Epidermal melanocyte (primary cell): ENCODE results near the gene SLC24A3.

ENCODE experiments used
- DNase-seq: peaks from one replicate; pipeline ENCODE4 v3.0.0; 2011; ENCODE audit warnings: low spot score; ENCODE audit not compliant: insufficient read length

The SLC24A3 gene

DNA sequence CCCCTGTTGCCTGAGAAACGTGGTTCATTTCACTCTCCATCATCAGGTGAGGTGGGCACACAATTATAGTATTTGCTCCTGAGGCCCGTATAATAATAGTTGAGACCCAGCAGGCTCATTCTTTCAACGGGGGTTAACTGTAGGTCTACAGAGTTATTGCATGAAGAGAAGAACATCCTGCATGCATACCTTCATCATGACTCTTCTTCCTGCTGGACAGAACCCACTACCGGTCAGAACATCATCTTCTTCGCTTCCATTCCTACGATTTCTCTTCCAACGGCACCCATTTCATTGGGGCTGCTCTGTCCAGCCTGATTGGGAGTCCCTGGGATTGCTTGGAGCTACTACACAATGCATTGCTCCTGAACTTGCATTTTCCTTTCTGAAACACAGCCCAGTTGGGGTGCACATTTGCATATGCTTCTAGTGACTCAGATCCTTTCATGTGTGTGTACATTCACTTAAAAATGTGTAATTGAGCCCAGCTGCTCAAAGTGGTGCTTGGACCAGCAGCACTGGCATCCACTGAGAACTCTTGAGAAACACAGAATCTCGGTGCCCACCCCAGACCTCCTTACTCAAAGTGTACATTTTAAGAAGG lies 57.4 kb downstream of the SLC24A3 start:
- no peak for DNase-seq

DNA sequence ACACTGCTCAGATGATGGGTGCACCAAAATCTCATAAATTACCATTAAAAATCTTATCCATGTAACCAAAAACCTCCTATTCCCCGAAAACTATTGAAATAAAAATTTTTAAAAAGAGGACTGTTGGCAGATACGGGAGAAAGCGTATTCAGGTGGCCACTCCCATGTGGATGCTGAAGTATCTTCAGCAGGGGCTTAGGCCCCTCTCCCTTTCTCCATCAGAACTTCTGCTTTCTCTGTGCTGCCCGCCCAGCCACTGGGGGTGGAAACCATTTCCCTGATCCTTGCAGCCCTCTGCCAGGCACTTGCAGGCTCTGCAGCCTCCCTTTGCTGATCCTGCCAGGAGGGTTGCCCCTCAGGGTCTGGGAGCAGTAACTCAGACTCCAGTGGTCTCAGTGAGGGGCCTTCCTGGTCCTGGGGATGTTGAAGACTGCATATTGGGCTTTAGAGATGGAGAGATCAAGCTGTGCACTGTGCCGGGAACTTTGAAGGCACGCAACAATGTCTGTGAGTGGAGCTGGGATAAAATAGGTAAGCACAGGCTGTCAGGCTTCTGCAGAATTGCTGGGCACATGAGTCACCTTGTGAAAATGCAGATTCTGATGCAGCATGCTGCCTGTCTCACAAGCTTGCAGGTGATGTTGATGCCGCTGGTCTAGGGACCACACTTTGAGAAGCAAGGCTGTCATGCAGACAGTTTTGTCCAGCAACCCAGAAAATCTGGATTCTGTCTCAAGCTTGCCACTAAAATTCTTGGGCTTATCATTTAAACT lies 59.6 kb downstream of the SLC24A3 start:
- no peak for DNase-seq

DNA sequence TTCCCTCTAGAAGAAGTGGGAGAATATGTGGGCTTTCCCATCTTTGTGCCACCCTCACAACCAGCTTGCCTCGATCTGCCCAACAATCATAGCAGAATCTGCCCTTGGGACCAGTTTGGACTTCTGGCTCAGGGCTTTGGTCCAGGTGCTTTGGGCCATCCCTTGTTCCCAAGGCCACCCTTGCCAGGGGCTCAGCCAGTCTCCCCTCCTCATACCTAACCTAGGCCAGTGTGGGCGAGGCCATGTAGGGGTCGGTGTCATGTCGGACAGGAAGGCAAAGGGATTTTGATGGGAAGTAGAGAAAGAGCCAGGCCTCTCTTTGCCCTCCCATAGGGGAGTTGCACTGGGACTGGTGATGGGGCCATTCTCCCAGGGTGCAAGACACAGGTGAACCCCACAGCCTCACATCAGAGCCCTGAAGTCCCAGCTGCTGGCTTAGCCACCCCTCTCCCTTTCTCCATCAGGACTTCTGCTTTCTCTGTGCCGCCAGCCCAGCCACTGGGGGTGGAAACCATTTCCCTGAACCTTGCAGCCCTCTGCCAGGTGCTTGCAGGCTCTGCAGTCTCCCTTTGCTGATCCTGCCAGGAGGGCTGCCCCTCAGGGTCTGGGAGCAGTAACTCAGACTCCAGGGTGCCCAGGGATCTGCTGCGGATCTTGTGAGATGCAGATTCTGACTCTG lies 60.7 kb downstream of the SLC24A3 start:
- DNase-seq = no peak

DNA sequence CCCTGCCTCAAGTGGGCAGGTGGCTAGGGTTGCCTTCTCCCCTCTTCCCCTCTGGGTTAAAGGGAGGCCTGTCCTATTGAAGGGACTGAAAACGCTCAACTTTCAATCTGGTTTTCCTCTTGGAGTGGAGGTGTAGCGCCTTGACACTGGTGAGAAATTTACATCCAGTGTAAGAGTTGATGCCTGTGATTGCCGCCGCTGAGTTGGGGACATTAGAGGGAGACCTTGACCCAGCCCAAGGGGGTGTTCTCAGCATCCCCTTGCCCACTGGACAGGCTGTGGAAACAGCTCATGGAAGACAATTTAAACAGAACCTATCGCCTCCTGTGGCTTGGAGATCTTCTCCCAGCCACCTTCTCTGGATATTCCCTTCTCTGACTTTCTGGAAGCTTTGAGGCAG lies 61.6 kb downstream of the SLC24A3 start:
- no peak for DNase-seq

DNA sequence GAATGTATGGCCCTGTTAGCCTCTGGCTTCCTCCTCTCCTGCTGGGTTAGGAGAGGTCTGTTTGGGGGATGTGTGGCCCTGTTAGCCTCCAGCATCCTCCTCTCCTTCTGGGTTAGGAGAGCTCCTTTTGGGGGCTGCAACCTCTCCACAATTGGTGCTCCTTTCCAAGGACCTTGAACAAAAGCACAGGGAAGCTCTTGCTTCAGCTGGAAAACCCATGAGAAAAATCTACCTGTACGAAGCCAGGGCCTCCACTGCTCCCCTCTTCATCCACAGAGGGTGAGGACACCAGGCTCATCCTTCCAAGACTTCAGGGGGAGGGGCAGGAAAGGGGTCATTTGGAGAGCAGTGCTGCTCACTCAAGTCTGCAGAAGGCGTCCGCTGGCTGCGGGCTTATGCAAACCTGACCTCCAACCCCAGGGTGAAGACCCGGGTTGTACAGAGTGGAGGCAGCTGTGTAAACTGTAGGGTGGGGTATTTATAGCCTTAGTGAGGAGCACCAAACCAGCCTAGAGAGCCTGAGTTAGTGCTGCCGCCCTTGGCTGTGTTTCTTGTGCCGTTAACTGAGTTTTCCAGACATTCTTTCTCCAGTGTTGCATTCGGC lies 62.1 kb downstream of the SLC24A3 start:
- DNase-seq = no peak

DNA sequence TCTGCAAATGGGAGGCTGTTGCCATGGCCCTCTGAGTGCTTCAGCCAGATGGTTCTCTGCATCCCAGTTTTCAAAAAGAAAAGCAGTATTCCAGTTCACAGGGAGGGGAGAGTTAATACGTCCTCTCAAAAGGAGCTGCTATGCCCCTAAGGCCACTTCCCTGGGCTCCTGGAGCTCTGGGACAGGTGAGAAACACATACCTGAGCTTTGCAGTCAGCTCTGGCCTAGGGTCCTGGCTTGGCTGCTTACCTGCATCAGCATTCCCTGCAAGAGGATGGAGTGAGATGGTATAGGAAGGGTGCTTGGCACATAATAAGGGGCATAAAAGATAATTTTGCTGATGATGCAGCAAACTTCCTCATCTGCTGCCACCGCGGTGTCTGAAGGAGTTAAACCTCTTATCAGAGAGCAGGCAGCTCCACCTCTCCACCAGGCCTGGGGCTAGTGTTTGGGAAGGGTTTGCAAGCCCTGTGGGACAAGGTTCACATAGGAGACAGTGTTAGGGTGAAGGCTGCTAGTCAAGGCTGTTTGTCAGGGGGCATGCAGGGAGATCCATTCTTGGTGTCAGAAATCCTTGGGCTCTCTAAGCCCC lies 62.7 kb downstream of the SLC24A3 start:
- no peak for DNase-seq

DNA sequence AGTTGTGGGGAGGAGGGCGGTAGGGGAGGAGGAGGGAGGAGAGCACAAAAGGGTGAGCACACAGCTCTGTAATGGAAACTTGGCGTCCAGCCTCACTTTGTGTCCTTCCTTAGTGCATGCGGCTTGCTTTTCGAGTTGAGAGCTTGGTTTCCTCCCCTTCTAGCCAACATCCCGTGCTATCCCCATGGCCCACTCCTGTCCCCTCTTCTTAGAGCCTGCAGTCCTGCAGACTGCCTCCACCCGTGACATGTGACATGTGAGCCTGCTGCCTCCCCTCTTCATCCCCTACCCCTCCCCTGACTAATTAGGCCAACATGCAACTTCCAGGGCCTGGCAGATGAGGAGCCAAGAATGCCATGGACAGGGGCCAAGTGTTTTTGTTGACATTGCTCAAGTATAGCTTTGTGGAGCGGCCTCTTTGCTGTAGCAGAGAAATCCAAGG lies 63.2 kb downstream of the SLC24A3 start:
- DNase-seq = no peak

DNA sequence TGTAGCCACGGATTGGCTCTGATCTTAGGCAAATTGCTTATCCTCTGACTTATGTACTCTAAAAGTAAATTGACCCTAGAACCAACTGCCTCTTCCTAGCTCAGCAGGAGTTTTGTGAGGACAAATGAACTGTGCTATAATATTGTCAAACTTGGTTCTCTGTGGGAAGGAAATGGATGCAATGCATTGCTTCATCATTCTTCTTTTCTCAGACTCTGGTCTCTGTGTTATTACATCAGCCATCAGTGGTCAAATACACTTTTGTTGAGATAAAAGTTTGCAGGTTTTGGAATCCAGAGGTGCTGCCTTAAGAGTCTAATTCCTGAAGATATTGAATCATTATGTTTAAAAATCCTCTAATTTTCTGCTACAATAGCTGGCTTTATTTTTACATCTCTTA lies 64.9 kb downstream of the SLC24A3 start:
- no peak for DNase-seq

DNA sequence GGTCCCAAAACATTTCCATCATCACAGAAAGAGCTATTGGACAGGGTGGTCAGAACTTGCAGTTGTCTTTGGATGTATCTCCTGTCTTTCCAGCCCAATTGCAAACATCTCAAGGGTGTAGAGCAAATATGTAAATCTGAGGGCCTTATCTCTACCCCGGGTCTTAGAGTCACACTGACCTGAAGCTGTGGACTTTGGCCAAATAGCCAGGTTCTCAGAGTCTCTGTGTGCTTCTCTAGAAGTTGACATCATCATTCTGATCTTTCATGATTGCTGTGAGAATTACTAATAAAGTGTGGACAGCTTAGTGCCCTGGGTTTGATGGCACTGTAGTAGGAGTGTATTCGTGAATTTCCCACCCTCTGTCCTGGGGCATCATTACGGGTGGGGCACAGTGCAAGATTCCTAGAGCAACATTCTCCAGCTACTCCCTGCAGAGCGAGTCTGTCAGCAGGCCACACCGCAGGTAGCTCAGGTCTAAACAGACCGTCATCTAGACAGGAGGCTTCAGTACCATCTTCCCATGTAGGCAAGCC lies 71.1 kb downstream of the SLC24A3 start:
- DNase-seq = no peak

DNA sequence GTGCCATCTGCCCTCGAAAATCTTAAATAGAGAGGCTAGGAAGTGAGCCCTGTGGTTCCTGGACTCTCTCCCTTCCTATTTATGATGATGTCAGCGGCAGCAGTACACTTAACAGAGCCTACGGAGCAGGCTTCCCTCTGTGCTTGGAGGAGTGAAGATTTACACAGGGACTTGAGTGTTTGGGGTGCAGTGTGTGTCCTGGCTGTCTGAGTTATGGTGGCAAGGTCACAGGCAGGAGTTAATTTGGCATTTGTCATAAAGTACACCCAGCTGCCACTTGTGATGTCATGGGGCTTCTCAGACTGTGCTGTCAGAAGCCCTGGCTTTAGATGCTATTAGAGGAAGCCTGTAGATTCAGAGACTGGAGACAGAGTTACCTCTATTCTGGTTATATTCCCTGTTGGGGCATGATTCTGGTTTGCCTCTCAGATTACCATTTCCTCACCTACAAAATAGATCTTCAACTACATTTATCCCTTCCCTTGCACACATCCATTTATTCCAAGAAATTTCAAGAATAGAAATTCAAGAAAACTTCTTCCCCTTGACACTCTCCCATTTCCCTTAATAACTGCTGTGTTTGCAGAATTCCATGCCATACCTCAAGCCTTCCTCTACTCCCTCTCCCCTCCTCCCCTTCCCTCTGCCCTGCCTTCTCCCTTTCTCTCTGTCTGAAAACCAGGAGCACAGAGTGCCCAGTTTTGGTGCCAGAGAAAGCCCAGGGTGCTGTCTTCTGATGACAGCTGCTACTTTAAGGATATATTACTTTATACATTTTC lies 72.1 kb downstream of the SLC24A3 start:
- no peak for DNase-seq

DNA sequence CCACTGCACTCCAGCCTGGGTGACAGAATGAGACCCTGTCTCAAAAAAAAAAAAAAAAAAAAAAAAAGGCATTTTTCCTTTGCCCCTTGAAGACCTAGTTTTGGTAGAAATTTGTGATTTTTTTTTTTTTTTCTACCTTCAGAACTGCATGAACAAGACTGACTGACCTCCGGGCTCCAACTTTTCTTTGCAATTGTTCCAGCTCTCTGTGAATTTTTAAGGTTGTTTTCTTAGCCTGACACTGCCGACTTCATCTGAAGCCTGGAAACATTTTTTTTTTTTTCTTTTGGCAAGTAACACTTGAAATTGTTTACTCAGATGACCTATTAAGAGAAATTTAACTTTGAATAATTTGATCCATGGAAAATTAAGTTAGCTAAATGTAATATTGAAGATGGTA lies 73.0 kb downstream of the SLC24A3 start:
- no peak for DNase-seq

DNA sequence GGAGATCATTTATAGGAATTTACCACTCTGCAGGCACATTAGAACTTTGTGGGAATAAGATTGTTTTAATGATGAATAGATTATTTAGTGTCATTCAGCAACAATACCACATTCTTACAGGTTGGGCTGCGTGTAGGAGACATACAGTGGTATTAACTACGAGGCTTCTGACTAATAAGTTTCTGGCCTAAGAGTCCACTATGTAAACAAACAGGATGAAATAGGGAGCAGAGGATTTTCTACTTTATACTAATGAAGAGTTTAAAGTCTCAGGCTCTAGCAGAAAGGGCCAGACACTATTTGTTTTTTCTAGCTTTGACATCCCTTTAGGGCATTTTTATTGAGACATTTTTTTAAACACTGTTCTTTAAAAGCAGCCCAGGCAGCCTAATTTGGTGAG lies 75.6 kb downstream of the SLC24A3 start:
- no peak for DNase-seq

DNA sequence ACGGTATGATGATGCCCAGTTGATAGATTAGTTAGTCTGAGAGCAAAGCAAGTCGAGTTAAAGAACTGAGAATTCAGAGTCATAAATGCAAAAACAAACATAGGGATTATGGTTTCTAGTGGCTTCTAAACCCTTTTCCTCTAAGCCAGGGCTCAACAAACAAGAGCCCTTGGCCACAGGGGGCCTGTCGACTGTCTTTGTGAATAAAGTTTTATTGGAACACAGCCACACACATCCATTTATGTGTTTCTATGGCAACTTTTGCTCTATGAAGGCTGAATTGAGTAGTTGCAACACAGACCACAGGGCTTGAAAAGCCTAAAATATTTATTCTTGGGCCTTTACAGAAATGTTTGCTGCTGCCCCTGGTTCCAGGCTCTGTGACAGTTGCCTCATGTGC lies 76.2 kb downstream of the SLC24A3 start:
- DNase-seq = no peak

DNA sequence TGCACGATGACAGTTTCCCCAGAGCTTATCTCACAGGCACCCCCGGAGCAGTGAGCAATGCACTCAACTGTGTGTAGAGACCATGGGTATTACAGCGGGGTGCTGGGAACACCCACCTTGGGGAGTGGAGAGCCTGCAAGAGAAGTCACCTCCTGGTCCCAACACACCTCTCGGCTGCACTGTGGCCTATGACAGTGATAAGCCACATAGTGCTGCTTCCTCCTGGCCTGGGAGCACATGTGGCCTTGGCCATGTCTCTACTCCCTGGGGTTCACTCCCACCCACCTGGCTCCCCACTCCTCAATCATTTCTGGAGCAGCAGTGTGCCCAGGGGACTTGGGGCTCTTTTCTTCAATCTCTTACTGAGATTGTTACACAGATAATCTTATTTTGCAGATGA lies 77.0 kb downstream of the SLC24A3 start:
- DNase-seq = no peak

DNA sequence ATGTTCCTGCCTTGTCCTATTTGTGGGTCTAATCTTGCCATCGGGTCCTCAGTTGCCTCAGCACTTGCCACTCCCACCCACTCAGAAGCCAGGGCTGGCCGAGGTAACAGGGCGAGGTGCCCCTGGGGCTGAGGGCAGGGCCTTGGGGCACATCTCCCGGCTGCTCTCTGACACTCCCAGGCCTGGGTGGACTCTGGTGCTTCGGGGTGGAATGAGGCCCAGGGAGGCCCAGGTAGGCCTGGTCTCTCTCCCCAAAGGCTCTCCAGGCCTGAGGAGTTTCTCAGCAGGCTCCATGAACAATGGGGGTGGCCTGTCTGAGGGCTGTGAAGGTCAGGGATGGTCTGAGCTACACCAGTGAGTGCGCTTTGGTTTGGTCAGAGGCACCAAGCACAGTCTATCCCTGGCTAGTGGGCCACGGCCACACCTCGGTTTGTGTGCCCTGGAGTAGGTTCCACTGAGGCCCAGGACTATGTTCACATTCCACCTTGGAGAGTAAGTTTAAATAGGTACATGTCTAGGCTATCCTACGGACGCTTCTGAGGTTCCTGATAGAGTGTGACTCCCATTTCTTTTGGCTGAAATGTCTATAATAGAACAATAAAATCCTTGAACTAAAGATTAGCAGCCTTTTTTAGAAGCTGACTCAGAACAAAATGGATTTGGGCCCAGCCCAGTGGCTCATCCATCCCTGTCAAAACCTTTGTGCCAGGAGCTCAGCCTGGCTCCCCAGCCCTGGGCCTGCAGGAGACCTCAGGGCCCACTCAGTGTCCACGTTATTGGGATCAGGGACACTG lies 78.8 kb downstream of the SLC24A3 start:
- DNase-seq = no peak

DNA sequence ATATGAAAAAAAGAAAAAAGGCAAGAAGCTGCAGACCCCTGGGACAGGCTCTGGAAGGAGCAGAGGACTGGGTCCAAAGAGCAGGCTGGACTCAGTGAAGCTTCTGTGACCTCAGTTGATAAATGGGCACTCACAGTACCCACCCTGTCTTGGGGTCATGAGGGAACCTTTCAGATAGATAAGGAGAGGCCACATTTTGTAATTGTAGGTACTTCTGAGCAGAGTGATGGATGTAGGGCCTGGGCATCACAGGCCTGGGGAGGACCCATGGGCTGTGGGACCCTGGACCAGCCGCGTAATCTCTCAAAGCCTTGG lies 79.3 kb downstream of the SLC24A3 start:
- no peak for DNase-seq

DNA sequence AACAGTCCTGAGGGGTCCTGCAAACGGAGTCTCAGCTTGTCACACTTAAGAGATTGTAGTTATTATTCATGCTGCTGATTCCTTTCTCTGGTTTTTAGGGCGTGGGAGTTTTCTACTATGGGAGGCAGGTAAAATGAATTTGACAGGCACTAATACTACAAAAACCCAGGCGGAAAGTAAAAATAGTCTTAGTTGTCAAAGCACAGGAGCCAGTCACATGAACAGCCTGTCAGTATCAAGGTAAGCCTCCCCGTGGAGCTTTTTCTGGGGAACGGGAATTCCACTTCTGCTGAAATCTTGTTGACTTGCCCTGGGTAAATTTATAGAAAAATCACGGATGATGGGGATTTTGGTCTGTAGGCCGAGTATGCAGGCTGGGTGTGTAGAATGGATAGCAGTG lies 79.8 kb downstream of the SLC24A3 start:
- DNase-seq = no peak

DNA sequence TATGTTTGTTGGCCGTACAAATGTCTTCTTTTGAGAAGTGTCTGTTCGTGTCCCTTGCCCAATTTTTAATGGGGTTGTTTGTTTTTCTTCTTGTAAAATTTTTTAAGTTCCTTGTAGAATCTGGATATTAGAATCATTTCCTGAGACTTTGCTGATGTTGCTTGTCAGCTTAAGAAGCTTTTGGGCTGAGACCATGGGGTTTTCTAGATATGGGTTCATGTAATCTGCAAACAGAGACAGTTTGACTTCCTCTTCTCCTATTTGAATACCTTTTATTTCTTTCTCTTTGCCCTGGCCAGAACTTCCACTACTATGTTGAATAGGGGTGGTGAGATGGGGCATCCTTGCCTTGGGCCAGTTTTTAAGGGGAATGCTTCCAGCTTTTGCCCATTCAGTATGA lies 82.6 kb downstream of the SLC24A3 start:
- DNase-seq = no peak

DNA sequence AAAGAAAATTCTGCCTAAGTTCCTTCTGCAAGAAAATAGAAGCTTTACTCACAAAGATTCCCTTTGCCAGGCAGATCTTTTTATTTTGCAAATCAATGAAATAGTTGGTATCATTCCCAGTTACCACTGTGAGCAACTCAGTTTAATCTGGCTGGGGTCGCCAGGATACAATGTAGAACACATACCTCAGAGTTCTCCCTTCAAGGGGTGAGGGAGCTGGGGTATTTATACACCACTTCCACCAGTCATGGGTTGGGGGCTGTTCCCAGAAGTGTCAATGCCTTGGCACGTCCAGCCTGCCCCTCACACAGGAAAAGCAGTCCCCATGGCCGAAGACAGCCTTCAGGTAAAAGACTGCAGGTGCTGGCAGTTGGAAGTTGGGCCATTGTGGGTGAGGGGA lies 86.2 kb downstream of the SLC24A3 start:
- no peak for DNase-seq

DNA sequence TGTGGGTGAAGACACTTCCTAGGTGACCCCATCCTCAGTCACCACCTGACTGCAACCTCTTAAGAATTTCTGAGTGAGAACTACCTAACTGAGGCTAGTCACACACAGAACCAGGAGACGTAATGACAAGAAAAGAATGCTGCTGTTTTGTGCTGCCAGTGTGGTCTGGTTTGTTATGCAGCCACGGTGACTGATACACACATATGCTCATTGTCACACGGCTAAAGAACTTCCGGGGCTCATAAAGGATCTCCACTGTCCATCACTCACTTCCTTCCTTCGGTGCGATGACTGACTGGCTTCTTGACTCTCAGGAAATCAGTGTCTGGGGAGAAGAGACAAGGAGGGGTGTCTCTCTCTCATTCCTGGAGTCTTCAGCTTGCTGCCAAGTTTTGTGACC lies 88.0 kb downstream of the SLC24A3 start:
- no peak for DNase-seq
